Hematopoietic multipotent progenitor cell treated with erythropoietin and hydrocortisone succinate and interleukin-3 and kit ligand, for 4 days (in vitro differentiated cells): ENCODE measurements around the gene NBAS.
"Not testable (repeated sequence)": the region's sequence is repeated elsewhere in the genome, so short reads cannot be mapped to it uniquely, and the experiment has no call there.

Source experiments
- DNase-seq: peaks from one replicate; pipeline ENCODE4 v3.0.0-alpha.2; 2015

Gene NBAS

DNA sequence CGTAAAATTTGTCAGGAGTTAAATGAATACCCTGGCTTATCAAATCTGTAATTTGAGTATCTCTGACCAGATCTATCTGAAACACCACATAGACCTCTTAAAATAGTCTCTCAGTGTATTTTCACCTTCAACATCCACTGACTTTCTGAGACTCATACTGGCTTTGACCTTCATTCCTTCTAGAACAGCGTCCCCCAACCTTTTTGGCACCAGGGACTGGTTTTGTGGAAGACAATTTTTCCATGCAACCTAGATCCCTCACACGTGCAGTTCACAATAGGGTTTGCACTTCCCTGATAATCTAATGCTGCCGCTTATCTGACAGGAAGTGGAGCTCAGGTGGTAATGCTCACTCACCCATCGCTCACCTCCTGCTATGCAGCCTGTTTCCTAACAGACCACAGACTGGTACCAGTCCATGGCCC lies 3.2 kb downstream of the NBAS start:
- DNase-seq, result peak; percentile 66

DNA sequence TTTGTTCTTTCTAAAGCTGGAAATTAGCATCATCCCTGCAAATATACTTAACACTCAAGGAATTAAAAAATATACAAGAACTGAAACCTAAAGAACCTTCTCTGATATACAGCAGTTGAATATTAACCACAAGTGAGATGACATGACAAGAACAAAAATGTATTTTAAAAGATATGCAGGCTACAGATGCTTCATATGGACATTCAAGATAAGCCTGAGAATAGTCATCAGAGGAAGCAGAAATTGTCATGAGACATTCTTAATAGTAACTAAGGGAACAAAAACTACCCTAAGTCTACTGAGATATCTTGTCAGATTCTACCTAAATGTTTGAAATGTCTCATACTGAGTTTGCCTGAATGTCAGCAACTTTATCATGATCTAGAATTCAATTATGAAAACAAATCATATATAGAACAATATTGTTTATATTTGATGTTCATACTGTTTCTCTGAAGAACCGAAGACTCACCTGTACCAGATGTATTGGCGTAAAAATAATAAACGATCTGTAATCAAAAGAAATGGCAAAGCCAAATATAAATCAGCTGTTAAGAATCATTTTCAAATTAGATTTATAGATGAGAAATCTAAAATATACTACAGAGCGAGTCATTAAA lies 4.7 kb downstream of the NBAS start:
- DNase-seq, result peak; percentile 95

DNA sequence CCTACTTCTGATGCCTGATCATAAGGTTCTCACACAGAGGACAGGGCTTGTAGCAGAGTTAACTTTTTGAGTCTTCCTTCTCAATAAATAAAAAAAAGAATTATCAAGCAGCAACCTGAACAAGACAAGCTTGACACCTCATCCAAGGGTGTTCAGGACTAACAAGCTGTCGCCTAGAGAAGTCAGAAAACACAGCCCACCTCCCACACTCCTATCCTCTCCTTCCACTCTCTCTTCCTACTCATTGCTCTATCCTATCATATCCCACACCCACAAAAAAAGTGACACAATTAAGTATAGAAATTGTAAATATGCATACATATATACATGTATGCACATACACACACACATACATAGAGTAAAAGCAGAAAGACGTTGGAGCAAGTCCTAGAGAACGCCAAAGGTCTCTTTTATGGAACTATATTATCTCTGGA lies 5.4 kb downstream of the NBAS start:
- DNase-seq, result peak; percentile 37

DNA sequence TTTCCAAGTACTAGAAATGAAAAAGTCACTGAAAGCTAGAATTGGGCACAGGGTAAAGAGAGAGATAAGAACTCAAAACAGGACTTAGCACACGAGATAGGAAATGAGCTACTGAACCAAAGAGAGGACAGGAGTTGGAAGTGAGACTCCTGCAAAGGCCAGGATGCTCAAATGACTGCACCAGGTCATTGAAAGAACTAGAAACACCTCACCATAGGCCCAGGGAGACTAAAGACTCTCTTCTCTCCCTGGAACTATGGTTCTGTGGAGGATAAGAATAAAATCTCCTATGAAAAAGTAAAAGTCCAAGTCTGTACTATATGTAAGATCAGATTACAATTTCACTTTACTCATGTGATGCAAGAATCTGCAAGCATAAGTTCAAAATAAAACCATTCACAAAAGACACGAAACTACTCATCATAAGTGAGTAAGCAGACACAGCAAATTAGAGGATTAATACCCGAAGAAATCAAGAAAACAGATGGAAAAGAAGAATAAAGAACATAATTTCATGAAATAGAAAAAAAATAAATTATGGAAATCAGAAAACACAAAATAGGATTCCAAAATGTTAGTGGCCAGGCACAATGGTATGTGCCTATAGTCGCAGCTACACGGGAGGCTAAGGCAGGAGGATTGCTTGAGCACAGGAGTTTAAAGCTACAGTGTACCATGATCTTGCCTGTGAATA lies 6.5 kb downstream of the NBAS start:
- peak; percentile 56 for DNase-seq

DNA sequence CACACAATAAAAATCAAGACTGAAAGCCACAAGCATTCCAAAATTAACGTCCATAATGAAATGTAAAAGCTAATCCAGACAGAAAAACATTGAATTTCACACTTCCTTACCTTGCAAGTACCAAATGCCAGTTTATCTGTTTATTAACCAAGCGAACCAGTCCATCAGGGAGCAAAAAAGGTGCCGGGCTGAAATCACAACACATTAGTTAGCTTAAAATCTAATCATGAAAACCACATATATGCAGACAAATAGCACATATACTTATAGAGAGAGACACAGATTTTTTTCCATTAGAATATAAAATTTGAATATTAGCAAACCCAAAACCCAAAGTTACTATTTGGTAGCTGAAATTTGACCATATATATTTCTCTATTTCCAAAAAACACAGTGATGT lies 7.2 kb downstream of the NBAS start:
- no peak for DNase-seq

DNA sequence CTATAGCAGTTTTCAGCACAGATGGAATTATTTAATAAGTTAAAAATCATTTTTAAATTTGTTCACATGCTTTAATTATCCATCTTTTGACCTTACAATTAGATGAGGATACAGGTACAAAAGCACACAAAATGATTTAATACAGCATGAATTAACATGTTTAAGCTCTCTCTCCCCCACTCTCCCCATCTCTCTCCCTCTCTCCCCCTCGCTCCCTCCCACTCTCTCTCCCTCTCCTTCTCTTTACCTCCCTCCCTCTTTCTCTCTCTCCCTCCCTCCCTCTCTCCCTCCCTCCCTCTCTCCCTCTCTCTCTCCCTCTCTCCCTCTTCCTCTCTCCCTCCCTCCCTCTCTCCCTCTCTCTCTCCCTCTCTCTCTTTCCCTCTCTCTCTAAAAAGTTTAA lies 7.6 kb downstream of the NBAS start:
- no peak for DNase-seq

- no peak for DNase-seq
Measured at GRCh38 chr2:15548974-15549373, 12.2 kb downstream of the NBAS start.

DNA sequence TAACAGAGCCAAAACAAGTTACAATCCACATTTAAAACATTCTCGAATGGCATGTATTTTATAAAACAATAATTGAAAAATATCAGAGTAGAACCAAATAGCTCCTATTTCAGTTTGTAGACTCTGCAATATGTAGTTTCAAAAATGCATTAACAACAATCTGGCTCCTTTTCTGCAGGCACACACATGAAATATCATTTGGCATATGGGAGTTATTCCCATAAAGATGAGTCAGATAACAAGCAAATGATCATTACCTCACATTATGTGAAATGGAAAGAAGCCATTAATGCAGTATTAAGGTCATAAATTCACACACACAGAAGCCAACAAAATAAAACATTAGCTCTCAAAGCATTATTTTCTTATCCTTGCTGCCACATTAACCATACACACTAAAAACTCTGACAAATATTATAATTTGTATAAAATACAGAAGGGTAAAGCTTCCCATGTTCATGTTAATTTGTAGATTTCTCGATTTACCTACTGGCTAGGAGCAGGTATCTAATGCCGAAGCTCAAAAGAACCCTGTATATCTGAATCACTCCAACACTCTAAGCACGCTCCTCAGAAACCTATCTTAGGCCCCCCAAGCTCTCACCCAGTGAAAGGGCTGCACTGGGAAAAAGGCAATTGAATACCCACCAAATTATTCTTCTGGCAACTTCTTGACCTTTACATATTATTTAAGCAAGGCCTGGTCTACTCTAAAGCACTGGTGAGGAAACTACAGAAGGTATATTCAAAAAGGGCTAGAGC lies 13.8 kb downstream of the NBAS start:
- no peak for DNase-seq

GRCh38 chr2:15546297-15547098 lies 14.6 kb downstream of the NBAS start:
- DNase-seq, result no peak

DNA sequence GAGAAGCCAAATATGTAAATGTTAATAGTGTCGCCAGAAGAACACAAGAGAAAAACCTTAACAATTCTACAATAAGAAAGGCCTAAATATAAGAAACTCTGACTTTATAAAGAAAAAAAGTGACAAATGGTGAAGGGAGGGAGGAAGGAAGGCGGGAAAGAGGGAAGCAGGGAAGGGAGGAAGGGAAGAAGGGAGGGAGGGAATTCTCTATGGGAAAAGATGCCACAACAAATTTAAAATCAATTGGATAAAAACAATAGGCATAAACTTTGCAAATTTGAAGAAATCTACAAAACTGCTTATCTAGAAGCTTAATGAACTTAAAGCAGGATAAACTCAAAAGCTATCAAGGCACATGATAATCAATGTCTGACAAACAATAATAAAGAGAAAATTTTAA lies 16.9 kb downstream of the NBAS start:
- DNase-seq, result no peak

DNA sequence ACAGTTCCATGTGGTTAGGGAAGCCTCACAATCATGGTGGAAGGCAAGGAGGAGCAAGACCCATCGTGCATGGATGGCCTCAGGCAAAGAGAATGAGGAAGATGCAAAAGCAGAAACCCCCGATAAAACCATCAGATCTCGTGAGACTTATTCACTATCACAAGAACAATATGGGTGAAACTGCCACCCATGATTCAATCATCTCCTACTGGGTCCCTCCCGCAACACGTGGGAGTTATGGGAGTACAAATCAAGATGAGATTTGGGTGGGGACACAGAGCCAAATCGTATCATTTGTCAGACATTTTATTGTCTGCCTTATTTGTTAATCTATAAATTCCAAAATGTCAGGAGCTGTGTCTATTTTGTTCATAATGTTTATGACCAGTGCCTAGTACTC lies 17.6 kb downstream of the NBAS start:
- DNase-seq, result no peak

DNA sequence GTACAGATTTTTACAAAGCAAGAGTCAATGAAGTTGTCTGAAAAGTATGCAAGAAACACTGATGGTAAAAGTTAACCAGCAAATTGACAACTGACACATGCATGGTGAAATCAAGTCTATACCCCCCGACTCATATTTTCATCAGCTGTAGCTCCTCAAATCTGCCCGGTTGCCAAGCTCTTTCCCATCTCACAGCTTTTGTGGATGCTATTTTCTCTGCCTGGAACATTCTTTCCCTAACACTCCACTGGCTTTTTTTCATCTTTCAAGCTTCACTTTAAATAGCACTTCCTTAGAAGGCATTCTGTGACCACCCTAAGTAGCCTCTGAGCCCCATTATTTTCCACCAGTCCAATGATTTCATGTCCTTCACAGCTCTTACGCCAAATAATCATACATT lies 18.1 kb downstream of the NBAS start:
- no peak for DNase-seq

- not testable (repeated sequence) for DNase-seq
Measured at GRCh38 chr2:15542269-15542668, 18.9 kb downstream of the NBAS start.

DNA sequence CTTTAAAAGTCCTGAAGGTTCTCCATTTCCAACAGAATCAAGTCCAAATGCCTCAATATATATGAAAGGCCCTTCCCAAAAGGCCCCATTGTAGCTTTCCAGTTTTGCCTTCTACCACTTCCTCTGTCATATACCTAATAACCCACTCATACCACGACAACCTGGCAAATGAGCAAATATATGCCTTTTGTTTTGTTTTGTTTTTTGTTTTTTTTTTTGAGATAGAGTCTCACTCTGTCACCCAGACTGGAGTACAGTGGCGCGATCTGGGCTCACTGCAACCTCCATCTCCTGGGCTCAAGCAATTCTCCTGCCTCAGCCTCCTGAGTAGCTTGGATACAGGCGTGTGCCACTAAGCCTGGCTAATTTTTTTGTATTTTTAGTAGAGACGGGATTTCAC lies 20.6 kb downstream of the NBAS start:
- not testable (repeated sequence) for DNase-seq

GRCh38 chr2:15539999-15540398 lies 21.1 kb downstream of the NBAS start:
- no peak for DNase-seq

- no peak for DNase-seq
Measured at GRCh38 chr2:15538792-15539191, 22.3 kb downstream of the NBAS start.

GRCh38 chr2:15533860-15534480 lies 27.2 kb downstream of the NBAS start:
- DNase-seq, result no peak

DNA sequence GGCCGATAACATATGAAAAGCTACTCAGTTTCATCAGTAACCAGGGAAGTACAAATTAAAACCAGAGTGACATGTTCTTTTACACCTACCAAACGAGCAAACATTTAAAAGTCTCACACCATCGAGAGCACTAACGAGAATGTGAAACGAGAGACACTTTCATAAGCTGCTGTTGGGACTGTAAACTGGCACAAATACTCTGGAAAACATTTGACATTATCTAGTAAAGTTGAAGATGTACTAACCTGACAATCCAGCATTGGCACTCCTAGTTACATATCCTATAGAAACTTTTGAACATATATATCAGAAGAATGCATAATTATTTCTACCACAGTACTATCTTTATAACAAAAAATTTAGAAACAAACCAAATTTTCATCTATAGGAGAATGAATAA lies 28.1 kb downstream of the NBAS start:
- no peak for DNase-seq

DNA sequence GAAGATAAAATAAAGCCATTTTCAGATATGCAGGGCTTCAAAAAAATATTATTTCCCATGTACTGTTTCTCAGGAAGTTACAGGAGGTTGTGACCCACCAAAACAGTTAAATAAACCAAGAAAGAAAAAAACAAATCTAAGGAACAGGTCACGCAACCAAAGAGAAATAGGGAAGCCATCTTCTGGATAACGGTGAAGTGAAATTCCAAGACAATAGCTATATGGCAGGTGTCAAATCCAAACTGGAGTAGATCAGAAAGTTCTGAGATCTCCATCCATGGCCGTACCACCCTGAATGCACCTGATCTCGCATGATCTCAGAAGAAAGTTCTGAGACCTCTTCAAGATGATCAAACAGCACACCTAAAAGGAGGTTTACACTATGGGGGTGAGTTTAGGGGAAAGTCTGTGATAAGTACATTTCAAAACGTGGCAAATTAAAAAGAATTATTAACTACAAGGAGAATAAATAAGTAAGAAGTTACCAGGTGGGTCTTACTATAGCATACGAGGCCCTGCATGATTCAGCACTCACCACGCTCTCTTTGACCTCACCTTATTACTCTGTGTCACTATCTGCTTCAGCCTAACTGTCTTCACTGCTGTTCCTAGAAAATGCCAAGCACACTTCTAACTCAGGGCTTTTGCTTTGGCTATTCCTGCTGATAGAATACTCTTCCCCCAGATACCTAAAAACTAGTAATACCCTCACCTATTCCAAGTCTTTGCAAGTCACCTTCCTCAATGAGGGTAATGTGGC lies 29.9 kb downstream of the NBAS start:
- no peak for DNase-seq

DNA sequence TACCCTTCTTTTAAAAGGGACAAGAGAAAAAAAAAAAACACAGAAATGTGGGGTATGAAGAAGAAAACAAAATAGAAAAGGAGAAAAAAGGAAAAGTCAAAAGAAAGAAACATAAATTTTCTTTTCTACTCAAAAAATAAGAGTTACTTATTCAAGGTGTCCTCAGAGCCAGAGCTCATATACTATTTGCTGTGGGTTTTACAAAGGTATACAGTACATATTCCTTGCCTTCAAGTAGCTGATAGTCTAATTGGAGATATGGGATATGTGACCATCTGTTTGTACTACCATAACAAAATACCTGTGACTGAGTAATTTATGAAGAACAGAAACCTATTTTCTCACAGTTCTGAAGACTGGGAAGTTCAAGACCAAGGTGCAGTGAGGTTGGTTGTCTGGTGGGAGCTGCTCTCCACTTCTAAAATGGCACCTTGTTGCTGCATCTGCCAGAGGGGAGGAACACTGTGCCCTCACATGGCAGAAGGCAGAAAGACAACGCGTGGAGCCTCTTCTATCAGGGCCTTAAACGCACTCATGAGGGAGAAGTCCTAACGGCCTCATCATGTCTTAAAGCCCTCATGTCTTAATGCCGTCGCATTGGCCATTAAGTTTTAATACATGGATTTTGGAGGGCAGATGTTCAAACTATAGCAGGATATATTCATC lies 33.9 kb downstream of the NBAS start:
- DNase-seq, result peak; percentile 40

- no peak for DNase-seq
Measured at GRCh38 chr2:15521641-15522181, 39.4 kb downstream of the NBAS start.
